DOHH2 (cell line): Measurements from ENCODE around the gene DPH5.

Experiments used
- CTCF ChIP-seq: fragments of 200-600 bp; sonication (generic); IDR thresholded peaks from one replicate; pipeline ENCODE4 v1.5.1; 2014; ENCODE audit warnings: antibody characterized with exemption, mild to moderate bottlenecking, low read depth, low read length; ENCODE audit not compliant: poor library complexity, severe bottlenecking
- EZH2phosphoT487 ChIP-seq: fragments of 200-600 bp; sonication (generic); IDR thresholded peaks from 2 replicates; pipeline ENCODE4 v1.6.1; 2017; ENCODE audit warnings: borderline replicate concordance, mild to moderate bottlenecking, antibody characterized with exemption, low read length, moderate library complexity, mixed read lengths

- no peak for TF ChIP-seq CTCF
- no peak for TF ChIP-seq EZH2phosphoT487
Observed at GRCh38 chr1:100989306-100990077, 36.1 kb downstream of the DPH5 start.
